Breast epithelium (tissue), 3 donors: ENCODE results near the gene WARS2.

Experiments
- POLR2A ChIP-seq: fragments of 450-650 bp; IDR thresholded peaks from one replicate; pipeline ENCODE4 v1.6.1; 2016; ENCODE audit warnings: antibody characterized with exemption, mild to moderate bottlenecking, moderate library complexity
- TF ChIP-seq, protein P1 (sequence below), 3 donors: fragments of 450-650 bp; IDR thresholded peaks; one replicate each; pipeline ENCODE4 v1.5.1; 2016 to 2017; ENCODE audit warnings: antibody characterized with exemption in 3 of 3, mild to moderate bottlenecking in 3 of 3, moderate library complexity in 3 of 3

DNA sequence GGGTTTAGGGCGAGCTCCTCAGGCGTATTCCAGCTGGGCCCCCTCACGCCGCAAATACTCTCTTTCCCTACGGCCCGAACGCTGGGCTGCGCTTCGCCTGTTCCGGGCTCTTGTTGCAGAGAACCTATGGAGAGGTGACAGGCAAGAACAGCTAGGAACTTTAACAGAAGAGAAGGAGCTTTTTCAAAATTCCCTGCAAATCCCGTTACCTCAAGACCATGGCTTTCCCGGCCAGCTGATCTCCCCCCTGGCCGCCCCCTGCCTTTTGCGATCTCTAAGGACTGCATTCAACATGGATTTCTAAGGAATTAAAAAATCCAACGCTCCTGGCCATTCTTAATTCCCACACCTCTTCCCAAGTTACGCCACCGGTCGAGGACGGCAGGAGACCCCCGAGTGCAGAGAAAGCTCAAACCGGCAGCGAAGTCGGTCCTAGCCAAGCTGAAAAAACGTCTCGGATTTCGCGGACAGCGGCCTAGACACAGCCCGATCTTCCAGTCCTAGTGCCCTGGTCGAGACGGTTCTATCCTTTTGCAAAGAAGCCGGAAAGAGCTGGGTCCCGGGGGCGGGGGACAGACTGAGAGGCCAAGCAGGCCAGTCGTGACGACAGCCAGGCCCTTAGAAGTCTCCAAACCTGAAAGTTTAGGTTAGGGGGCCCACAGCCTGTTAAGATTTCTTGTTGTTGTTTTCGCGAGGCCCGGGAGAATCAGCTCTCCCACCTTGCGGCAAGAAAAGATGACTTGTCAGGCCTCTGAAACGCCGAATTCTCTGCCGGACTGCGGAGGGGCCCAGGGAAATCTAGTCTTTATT lies 151.2 kb downstream of the WARS2 start:
- TF ChIP-seq, protein P1, sequence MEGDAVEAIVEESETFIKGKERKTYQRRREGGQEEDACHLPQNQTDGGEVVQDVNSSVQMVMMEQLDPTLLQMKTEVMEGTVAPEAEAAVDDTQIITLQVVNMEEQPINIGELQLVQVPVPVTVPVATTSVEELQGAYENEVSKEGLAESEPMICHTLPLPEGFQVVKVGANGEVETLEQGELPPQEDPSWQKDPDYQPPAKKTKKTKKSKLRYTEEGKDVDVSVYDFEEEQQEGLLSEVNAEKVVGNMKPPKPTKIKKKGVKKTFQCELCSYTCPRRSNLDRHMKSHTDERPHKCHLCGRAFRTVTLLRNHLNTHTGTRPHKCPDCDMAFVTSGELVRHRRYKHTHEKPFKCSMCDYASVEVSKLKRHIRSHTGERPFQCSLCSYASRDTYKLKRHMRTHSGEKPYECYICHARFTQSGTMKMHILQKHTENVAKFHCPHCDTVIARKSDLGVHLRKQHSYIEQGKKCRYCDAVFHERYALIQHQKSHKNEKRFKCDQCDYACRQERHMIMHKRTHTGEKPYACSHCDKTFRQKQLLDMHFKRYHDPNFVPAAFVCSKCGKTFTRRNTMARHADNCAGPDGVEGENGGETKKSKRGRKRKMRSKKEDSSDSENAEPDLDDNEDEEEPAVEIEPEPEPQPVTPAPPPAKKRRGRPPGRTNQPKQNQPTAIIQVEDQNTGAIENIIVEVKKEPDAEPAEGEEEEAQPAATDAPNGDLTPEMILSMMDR (IDR thresholded peaks at IDR 0.05) = no peak
- no peak for TF ChIP-seq POLR2A
